Measurements from ENCODE around the gene SYT8. TPM values are rescaled to one million over a fixed set of nuclear protein-coding genes. Genes with fewer than 3 reads are reported as not detected.

SYT8 gene
- total and polyA plus RNA-seq, 2 of the 8 experiments (the other 6 are each of a cell fraction or from before 2014, with no cell fraction given): not detected

DNA sequence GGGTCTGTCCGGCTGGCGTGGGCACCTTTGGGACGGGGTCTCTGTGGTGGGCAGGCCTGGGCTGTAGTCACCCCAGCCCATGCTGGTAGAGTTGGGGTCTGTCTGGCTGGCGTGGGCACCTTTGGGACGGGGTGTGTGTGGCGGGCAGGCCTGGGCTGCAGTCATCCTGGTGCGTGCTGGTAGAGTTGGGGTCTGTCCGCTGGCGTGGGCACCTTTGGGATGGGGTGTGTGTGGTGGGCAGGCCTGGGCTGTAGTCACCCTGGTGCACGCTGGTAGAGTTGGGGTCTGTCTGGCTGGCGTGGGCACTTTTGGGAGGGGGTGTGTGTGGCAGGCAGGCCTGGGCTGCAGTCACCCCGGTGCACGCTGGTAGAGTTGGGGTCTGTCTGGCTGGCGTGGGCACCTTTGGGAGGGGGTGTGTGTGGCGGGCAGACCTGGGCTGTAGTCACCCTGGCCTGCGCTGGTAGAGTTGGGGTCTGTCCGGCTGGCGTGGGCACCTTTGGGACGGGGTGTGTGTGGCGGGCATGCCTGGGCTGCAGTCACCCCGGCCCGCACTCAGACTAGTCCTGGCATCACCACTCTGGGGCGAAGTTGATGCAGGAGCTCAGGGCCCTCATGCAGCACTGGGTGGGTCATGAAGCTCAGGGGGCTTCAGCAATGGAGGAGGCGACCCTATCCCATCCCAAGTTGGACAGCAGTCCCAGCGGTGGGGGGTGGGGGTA lies 37.6 kb downstream of the SYT8 start (continued):
- TF ChIP-seq, protein P1, sequence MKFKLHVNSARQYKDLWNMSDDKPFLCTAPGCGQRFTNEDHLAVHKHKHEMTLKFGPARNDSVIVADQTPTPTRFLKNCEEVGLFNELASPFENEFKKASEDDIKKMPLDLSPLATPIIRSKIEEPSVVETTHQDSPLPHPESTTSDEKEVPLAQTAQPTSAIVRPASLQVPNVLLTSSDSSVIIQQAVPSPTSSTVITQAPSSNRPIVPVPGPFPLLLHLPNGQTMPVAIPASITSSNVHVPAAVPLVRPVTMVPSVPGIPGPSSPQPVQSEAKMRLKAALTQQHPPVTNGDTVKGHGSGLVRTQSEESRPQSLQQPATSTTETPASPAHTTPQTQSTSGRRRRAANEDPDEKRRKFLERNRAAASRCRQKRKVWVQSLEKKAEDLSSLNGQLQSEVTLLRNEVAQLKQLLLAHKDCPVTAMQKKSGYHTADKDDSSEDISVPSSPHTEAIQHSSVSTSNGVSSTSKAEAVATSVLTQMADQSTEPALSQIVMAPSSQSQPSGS (IDR thresholded peaks at IDR 0.05; ENCODE audit: low read length): no peak
